HL-60 (cell line): Measurements from ENCODE around the gene SH3BP5.

ENCODE experiments used
- DNase-seq, 2 experiments: peaks; one replicate each; pipeline ENCODE4 v3.0.0-alpha.2; 2010 to 2020; ENCODE audit warnings: low read depth in 1 of 2, low spot score in 1 of 2
- H3K27ac ChIP-seq: fragments of 250-450 bp; sonication (Bioruptor Pico); replicated peaks from 2 replicates; pipeline ENCODE4 v1.5.1; 2020; ENCODE audit warnings: mild to moderate bottlenecking, moderate library complexity
- H3K27me3 ChIP-seq: fragments of 250-450 bp; sonication (Bioruptor Pico); 2 replicates; pipeline ENCODE4 v1.5.1; 2021; ENCODE audit warnings: mild to moderate bottlenecking, moderate library complexity; ENCODE audit not compliant: insufficient read depth, poor library complexity, severe bottlenecking
- H3K4me3 ChIP-seq: replicated peaks from 2 replicates; pipeline ENCODE4 v1.5.1; 2011; ENCODE audit warnings: mild to moderate bottlenecking, control low read depth, low read length; ENCODE audit not compliant: insufficient read depth
- CTCF ChIP-seq: IDR thresholded peaks from one replicate; pipeline ENCODE4 v1.5.1; 2011; ENCODE audit warnings: low read length, control low read depth, inconsistent platforms; ENCODE audit not compliant: insufficient read depth
- GABPA ChIP-seq: IDR thresholded peaks from 2 replicates; pipeline ENCODE4 v1.6.1; 2012; ENCODE audit warnings: low read depth
- POLR2AphosphoS5 ChIP-seq: IDR thresholded peaks from 2 replicates; pipeline ENCODE4 v1.6.1; 2012; ENCODE audit warnings: low read depth
- REST ChIP-seq: IDR thresholded peaks from 2 replicates; pipeline ENCODE4 v1.6.1; 2012; ENCODE audit warnings: low read depth; ENCODE audit not compliant: insufficient replicate concordance
- SPI1 ChIP-seq: IDR thresholded peaks from 2 replicates; pipeline ENCODE4 v1.6.1; 2012; ENCODE audit warnings: low read depth, mild to moderate bottlenecking, borderline replicate concordance

Gene SH3BP5

GRCh38 chr3:15324379-15324808 lies 8.0 kb downstream of the SH3BP5 start:
- DNase-seq = no peak
- Histone ChIP-seq H3K27me3 (no peaks in the 10 kb centered on the region), H3K27ac (no peak overlapping the region), H3K4me3 (no peak overlapping the region)
- TF ChIP-seq POLR2AphosphoS5 (no peak), SPI1 (no peak), CTCF (no peak), GABPA (no peak), REST (no peak)

- Histone ChIP-seq H3K27ac (no peak overlapping the region), H3K27me3 (no peaks in the 10 kb centered on the region), H3K4me3 (no peak overlapping the region)
- no peak for DNase-seq
- no peak for TF ChIP-seq POLR2AphosphoS5
- TF ChIP-seq CTCF = no peak
- no peak for TF ChIP-seq SPI1
- TF ChIP-seq REST = no peak
Observed at GRCh38 chr3:15323063-15323462, 9.3 kb downstream of the SH3BP5 start.

GRCh38 chr3:15321349-15321748 lies 11.0 kb downstream of the SH3BP5 start:
- no peak for TF ChIP-seq CTCF
- TF ChIP-seq REST = no peak
- no peak for TF ChIP-seq GABPA
- TF ChIP-seq SPI1 = no peak
- TF ChIP-seq POLR2AphosphoS5 = no peak
- H3K27me3 ChIP-seq = no peaks in the 10 kb centered on the region
- no peak for DNase-seq
- no peak overlapping the region for H3K4me3 ChIP-seq
- H3K27ac ChIP-seq = no peak overlapping the region
